ENCODE results near the gene DYNC1LI2.

The DYNC1LI2 gene

DNA sequence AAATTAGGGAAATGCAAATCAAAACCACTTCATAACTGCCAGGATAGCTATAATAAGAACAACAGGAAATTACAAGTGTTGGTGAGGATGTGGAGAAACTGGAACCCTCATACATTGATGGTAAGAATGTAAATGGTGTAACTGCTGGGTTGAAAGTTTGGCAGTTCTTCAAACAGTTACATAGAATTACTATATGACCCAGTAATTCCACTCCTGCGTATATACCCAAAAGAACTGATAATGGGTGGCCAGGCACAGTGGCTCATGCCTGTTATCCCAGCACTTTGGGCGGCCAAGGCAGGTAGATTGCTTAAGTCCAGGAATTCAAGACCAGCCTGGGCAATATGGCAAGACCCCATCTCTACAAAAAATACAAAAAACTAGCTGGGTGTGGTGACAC lies 50.4 kb downstream of the DYNC1LI2 start:
- Histone ChIP-seq H3K9me3 (ENCODE audit: insufficient read depth, low read depth, low read length) (no peaks in the 10 kb centered on the region), H3K4me3 (ENCODE audit: low read length, poor library complexity, severe bottlenecking) (no peak overlapping the region), H3K36me3 (ENCODE audit: insufficient read depth, low read length) (no peaks in the 10 kb centered on the region), H3K9ac (ENCODE audit: low read depth, low read length, poor library complexity, severe bottlenecking) (no peak overlapping the region), H2AFZ (ENCODE audit: low read length) (no peak overlapping the region), H3K9me2 (replicated peaks; ENCODE audit: low read depth, low read length) (no peaks in the 10 kb centered on the region), H3K4me1 (ENCODE audit: insufficient read depth, low read length, poor library complexity, severe bottlenecking) (peaks cover 4% of the 10 kb centered on the region), H3K27me3 (ENCODE audit: insufficient read depth, low read length, poor library complexity, severe bottlenecking) (no peaks in the 10 kb centered on the region), H3F3A (ENCODE audit: low read depth) (no peaks in the 10 kb centered on the region), H4K20me1 (ENCODE audit: insufficient read depth, low read length, poor library complexity, severe bottlenecking) (no peaks in the 10 kb centered on the region), H3K4me2 (ENCODE audit: low read depth, low read length, poor library complexity, severe bottlenecking) (no peak overlapping the region), H3K79me2 (ENCODE audit: insufficient read depth, low read length) (no peaks in the 10 kb centered on the region)
- TF ChIP-seq, protein P1, sequence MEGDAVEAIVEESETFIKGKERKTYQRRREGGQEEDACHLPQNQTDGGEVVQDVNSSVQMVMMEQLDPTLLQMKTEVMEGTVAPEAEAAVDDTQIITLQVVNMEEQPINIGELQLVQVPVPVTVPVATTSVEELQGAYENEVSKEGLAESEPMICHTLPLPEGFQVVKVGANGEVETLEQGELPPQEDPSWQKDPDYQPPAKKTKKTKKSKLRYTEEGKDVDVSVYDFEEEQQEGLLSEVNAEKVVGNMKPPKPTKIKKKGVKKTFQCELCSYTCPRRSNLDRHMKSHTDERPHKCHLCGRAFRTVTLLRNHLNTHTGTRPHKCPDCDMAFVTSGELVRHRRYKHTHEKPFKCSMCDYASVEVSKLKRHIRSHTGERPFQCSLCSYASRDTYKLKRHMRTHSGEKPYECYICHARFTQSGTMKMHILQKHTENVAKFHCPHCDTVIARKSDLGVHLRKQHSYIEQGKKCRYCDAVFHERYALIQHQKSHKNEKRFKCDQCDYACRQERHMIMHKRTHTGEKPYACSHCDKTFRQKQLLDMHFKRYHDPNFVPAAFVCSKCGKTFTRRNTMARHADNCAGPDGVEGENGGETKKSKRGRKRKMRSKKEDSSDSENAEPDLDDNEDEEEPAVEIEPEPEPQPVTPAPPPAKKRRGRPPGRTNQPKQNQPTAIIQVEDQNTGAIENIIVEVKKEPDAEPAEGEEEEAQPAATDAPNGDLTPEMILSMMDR (conservative IDR thresholded peaks at IDR 0.05; ENCODE audit: low read length) = no peak
- TF ChIP-seq EZH2phosphoT487 (IDR thresholded peaks at IDR 0.05; ENCODE audit: borderline replicate concordance) = no peak

DNA sequence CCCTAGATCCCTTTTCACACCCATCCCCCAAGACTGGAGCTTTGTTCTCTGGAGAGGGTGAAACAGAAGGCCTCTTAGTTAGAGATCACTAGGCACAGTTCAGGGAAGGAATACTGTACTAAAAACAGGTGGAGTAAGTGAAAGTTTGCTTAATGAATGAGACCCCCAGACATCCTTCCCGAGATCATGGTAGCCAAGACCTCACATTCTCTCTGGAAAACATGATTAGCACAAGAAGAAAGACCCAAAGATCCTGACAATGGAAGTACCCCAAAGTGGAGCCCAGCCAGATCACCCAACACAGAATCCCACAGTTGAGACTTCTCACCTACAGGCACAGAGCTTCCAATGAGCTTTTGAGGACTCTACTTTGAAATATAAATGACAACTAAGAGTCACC lies 51.5 kb downstream of the DYNC1LI2 start:
- H2AFZ ChIP-seq (ENCODE audit: low read length) = peak overlapping the region; percentile 8; the same call in 1 of the 2 replicates
- H3F3A ChIP-seq (ENCODE audit: low read depth) = no peaks in the 10 kb centered on the region
- H4K20me1 ChIP-seq (ENCODE audit: insufficient read depth, low read length, poor library complexity, severe bottlenecking) = peaks cover 4% of the 10 kb centered on the region
- no peaks in the 10 kb centered on the region for H3K9me2 ChIP-seq (replicated peaks; ENCODE audit: low read depth, low read length)
- no peak for TF ChIP-seq EZH2phosphoT487 (IDR thresholded peaks at IDR 0.05; ENCODE audit: borderline replicate concordance)
- TF ChIP-seq, protein P1 (conservative IDR thresholded peaks at IDR 0.05; ENCODE audit: low read length) = no peak
- H3K9ac ChIP-seq (ENCODE audit: low read depth, low read length, poor library complexity, severe bottlenecking) = no peak overlapping the region
- H3K4me2 ChIP-seq (ENCODE audit: low read depth, low read length, poor library complexity, severe bottlenecking) = no peak overlapping the region
- H3K9me3 ChIP-seq (ENCODE audit: insufficient read depth, low read depth, low read length) = no peaks in the 10 kb centered on the region
- no peaks in the 10 kb centered on the region for H3K27me3 ChIP-seq (ENCODE audit: insufficient read depth, low read length, poor library complexity, severe bottlenecking)
- H3K4me1 ChIP-seq (ENCODE audit: insufficient read depth, low read length, poor library complexity, severe bottlenecking) = peaks cover 15% of the 10 kb centered on the region
- no peaks in the 10 kb centered on the region for H3K79me2 ChIP-seq (ENCODE audit: insufficient read depth, low read length)
- H3K36me3 ChIP-seq (ENCODE audit: insufficient read depth, low read length) = no peaks in the 10 kb centered on the region
- H3K4me3 ChIP-seq (ENCODE audit: low read length, poor library complexity, severe bottlenecking) = no peak overlapping the region

DNA sequence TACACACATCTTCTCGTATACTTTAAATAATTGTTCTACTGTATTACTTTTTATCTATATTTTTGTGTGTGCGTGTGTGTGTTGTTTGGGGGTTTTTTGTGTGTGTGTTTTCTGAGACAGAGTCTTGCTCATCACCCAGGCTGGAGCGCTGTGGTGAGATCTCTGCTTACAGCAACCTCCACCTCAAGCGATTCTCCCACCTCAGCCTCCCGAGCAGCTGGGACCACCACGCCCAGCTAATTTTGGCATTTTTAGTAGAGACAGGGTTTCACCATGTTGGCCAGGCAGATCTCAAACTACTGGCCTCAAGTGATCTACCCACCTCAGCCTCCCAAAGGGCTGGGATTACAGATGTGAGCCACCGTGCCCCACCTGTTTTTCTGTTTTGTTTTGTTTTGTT lies 53.4 kb downstream of the DYNC1LI2 start:
- Histone ChIP-seq H3K9ac (ENCODE audit: low read depth, low read length, poor library complexity, severe bottlenecking) (no peak overlapping the region), H3K9me3 (ENCODE audit: insufficient read depth, low read depth, low read length) (no peaks in the 10 kb centered on the region), H3K9me2 (replicated peaks; ENCODE audit: low read depth, low read length) (no peaks in the 10 kb centered on the region), H3K36me3 (ENCODE audit: insufficient read depth, low read length) (no peaks in the 10 kb centered on the region), H2AFZ (ENCODE audit: low read length) (no peak overlapping the region), H3K4me3 (ENCODE audit: low read length, poor library complexity, severe bottlenecking) (no peak overlapping the region), H3F3A (ENCODE audit: low read depth) (no peaks in the 10 kb centered on the region), H3K27me3 (ENCODE audit: insufficient read depth, low read length, poor library complexity, severe bottlenecking) (peaks cover 4% of the 10 kb centered on the region), H3K4me1 (ENCODE audit: insufficient read depth, low read length, poor library complexity, severe bottlenecking) (peaks cover 17% of the 10 kb centered on the region), H3K79me2 (ENCODE audit: insufficient read depth, low read length) (no peaks in the 10 kb centered on the region), H3K4me2 (ENCODE audit: low read depth, low read length, poor library complexity, severe bottlenecking) (no peak overlapping the region), H4K20me1 (ENCODE audit: insufficient read depth, low read length, poor library complexity, severe bottlenecking) (peaks cover 4% of the 10 kb centered on the region)
- TF ChIP-seq, protein P1 (conservative IDR thresholded peaks at IDR 0.05; ENCODE audit: low read length) = no peak
- no peak for TF ChIP-seq EZH2phosphoT487 (IDR thresholded peaks at IDR 0.05; ENCODE audit: borderline replicate concordance)

All from Loucy (cell line).